H1 (cell line): ENCODE results near the gene RNF126.

ENCODE experiments used
- ASH2L ChIP-seq: fragments of 200-600, 300-600 bp; sonication (generic); IDR thresholded peaks from one replicate; pipeline ENCODE4 v1.7.1; 2017; ENCODE audit warnings: low read length
- BCL11A ChIP-seq, 2 experiments: IDR thresholded peaks; one replicate each; pipeline ENCODE4 v1.6.1; 2011; ENCODE audit warnings: low read depth in 2 of 2, low read length in 2 of 2, mild to moderate bottlenecking in 2 of 2
- CEBPB ChIP-seq: IDR thresholded peaks from 2 replicates; pipeline ENCODE4 v1.6.1; 2012; ENCODE audit warnings: low read depth, low read length
- CTCF ChIP-seq, 3 experiments: IDR thresholded peaks; 1 replicate in 2 of 3; 2 replicates in 1 of 3; pipeline versions ENCODE4 v1.5.1 to v1.6.1; 2011; ENCODE audit warnings: low read length in 3 of 3, mild to moderate bottlenecking in 3 of 3, inconsistent platforms in 2 of 3, low read depth in 1 of 3, moderate library complexity in 1 of 3; ENCODE audit not compliant: insufficient read depth in 1 of 3; ENCODE audit errors: control extremely low read depth in 1 of 3
- KDM5A ChIP-seq: fragments of 200-600 bp; IDR thresholded peaks from 2 replicates; pipeline ENCODE4 v1.7.1; 2012; ENCODE audit warnings: mild to moderate bottlenecking, low read length, inconsistent platforms, mixed read lengths
- MAX ChIP-seq: IDR thresholded peaks from 2 replicates; pipeline ENCODE4 v1.6.1; 2012; ENCODE audit warnings: inconsistent platforms
- NANOG ChIP-seq: IDR thresholded peaks from 2 replicates; pipeline ENCODE4 v1.6.1; 2011; ENCODE audit warnings: low read length, low read depth, mild to moderate bottlenecking, inconsistent platforms; ENCODE audit not compliant: insufficient read depth, poor library complexity, severe bottlenecking
- POLR2A ChIP-seq, 2 experiments: IDR thresholded peaks; 1 replicate in 1 of 2; 2 replicates in 1 of 2; pipeline ENCODE4 v1.6.1; 2011; ENCODE audit warnings: low read depth in 2 of 2, low read length in 2 of 2, mild to moderate bottlenecking in 2 of 2; ENCODE audit errors: control extremely low read depth in 1 of 2
- SIN3A ChIP-seq, 2 experiments: IDR thresholded peaks in 1 of 2; conservative IDR thresholded peaks in 1 of 2; 2 replicates each; pipeline ENCODE4 v1.6.1; 2011 to 2012; ENCODE audit warnings: low read length in 2 of 2, improper control_type of control experiment in 1 of 2, low read depth in 1 of 2, mild to moderate bottlenecking in 1 of 2
- TAF1 ChIP-seq: IDR thresholded peaks from 2 replicates; pipeline ENCODE4 v1.6.1; 2011; ENCODE audit warnings: mild to moderate bottlenecking, low read depth, low read length
- TBP ChIP-seq: IDR thresholded peaks from 2 replicates; pipeline ENCODE4 v1.6.1; 2011; ENCODE audit warnings: low read depth, low read length, improper control_type of control experiment

- TF ChIP-seq POLR2A (IDR thresholded peaks at IDR 0.05; ENCODE audit: control extremely low read depth in 1 of 2, low read depth in 2 of 2, low read length in 2 of 2) = no peak
- TF ChIP-seq CTCF (IDR thresholded peaks at IDR 0.05; ENCODE audit: control extremely low read depth in 1 of 3, insufficient read depth in 1 of 3, low read depth in 1 of 3, low read length in 3 of 3) = no peak
- TF ChIP-seq CEBPB = no peak
- no peak for TF ChIP-seq TAF1
- no peak for TF ChIP-seq KDM5A
- TF ChIP-seq BCL11A (IDR thresholded peaks at IDR 0.05; ENCODE audit: low read depth in 2 of 2, low read length in 2 of 2) = no peak
- TF ChIP-seq MAX = no peak
- no peak for TF ChIP-seq SIN3A (conservative IDR thresholded peaks at IDR 0.05 in 1 of 2, IDR thresholded peaks at IDR 0.05 in 1 of 2; ENCODE audit: low read depth in 1 of 2, low read length in 2 of 2)
- no peak for TF ChIP-seq TBP
- no peak for TF ChIP-seq ASH2L
- TF ChIP-seq NANOG = no peak
Measured at GRCh38 chr19:652467-653389, 10.3 kb downstream of the RNF126 start.
